PC-3 (cell line): Measurements from ENCODE around the gene PKLR. TPM values are rescaled to one million over a fixed set of nuclear protein-coding genes. Genes with fewer than 3 reads are reported as not detected.

Source experiments
- ATAC-seq: fragments of 200-7000 bp; cut with Tn5 transposase; 2 replicates; pipeline ENCODE4 v1.9.1; 2020; ENCODE audit warnings: mild to moderate bottlenecking, moderate library complexity
- BruUV-seq: library from RNA; stranded (reverse); fragments of 400-500 nt; replicated peaks from 2 replicates; lab custom pipeline; 2021; lab: Mats Ljungman, UMichigan
- CTCF ChIA-PET: fragments of 300-600 bp; sonication (Branson Sonifier 250); formaldehyde crosslinking; loops from one replicate; lab custom pipeline; 2022; ENCODE audit warnings: antibody characterized with exemption; lab: Charles Lee
- POLR2A ChIA-PET: fragments of 300-600 bp; sonication (Branson Sonifier 250); formaldehyde crosslinking; loops from one replicate; lab custom pipeline; 2022; ENCODE audit warnings: antibody characterized with exemption; ENCODE audit not compliant: unreplicated experiment; lab: Charles Lee
- DNase-seq: peaks from one replicate; pipeline ENCODE4 v3.0.0-alpha.2; 2015
- H2AFZ ChIP-seq: fragments of 300-600 bp; sonication (generic); 2 replicates; pipeline ENCODE4 v1.6.0; 2016; ENCODE audit warnings: antibody characterized with exemption, low read length
- H3F3A ChIP-seq: fragments of 300-600 bp; sonication (generic); one replicate; pipeline ENCODE4 v1.6.0; 2017; ENCODE audit warnings: antibody characterized with exemption, low read length, control low read depth, mild to moderate bottlenecking; ENCODE audit not compliant: unreplicated experiment
- H3K27ac ChIP-seq: fragments of 300-600 bp; sonication (generic); 2 replicates; pipeline ENCODE4 v1.5.1; 2016; ENCODE audit warnings: mild to moderate bottlenecking, low read length
- H3K27me3 ChIP-seq: fragments of 300-600 bp; sonication (generic); 2 replicates; pipeline ENCODE4 v1.6.1; 2016; ENCODE audit warnings: low read length, mixed read lengths
- H3K36me3 ChIP-seq: fragments of 300-600 bp; sonication (generic); 2 replicates; pipeline ENCODE4 v1.6.1; 2016; ENCODE audit warnings: low read depth, mixed run types, low read length, mixed read lengths
- H3K4me1 ChIP-seq: fragments of 300-600 bp; sonication (generic); 2 replicates; pipeline ENCODE4 v1.5.1; 2016; ENCODE audit warnings: low read length; ENCODE audit not compliant: insufficient read depth
- H3K4me2 ChIP-seq: fragments of 300-600 bp; sonication (generic); 2 replicates; pipeline ENCODE4 v1.6.0; 2016; ENCODE audit warnings: low read length
- H3K4me3 ChIP-seq: fragments of 300-600 bp; sonication (generic); 2 replicates; pipeline ENCODE4 v1.5.1; 2016; ENCODE audit warnings: mild to moderate bottlenecking, low read length, mixed read lengths
- H3K79me2 ChIP-seq: fragments of 300-600 bp; sonication (generic); 2 replicates; pipeline ENCODE4 v1.6.1; 2017; ENCODE audit warnings: low read length, mixed read lengths
- H3K9ac ChIP-seq: fragments of 300-600 bp; sonication (generic); 2 replicates; pipeline ENCODE4 v1.6.0; 2016; ENCODE audit warnings: mild to moderate bottlenecking, low read length
- H3K9me2 ChIP-seq: fragments of 300-600 bp; sonication (generic); replicated peaks from 2 replicates; pipeline ENCODE4 v1.6.1; 2016; ENCODE audit warnings: mixed run types, low read length, mixed read lengths
- H3K9me3 ChIP-seq: fragments of 300-600 bp; sonication (generic); 2 replicates; pipeline ENCODE4 v1.6.1; 2016; ENCODE audit warnings: low read length, mixed read lengths
- H4K20me1 ChIP-seq: fragments of 300-600 bp; sonication (generic); 2 replicates; pipeline ENCODE4 v1.6.1; 2016; ENCODE audit warnings: low read length, mixed read lengths
- EZH2 ChIP-seq: fragments of 300-600 bp; sonication (generic); IDR thresholded peaks from one replicate; pipeline ENCODE4 v1.6.1; 2017; ENCODE audit warnings: antibody characterized with exemption, mild to moderate bottlenecking, low read length; ENCODE audit not compliant: unreplicated experiment
- EZH2phosphoT487 ChIP-seq: fragments of 300-600 bp; sonication (generic); IDR thresholded peaks from 2 replicates; pipeline ENCODE4 v1.6.1; 2018; ENCODE audit warnings: mild to moderate bottlenecking, antibody characterized with exemption, low read length, borderline replicate concordance
- intact Hi-C: fragments of 100-400 bp; cut with micrococcal nuclease; formaldehyde crosslinking; loops from 2 replicates; pipeline ENCODE4 v1.9.0; 2023
- total RNA-seq: library from RNA; depleted of rRNA; stranded (reverse); fragments of >200 nt; gene quantifications from 2 replicates; pipeline ENCODE4 v1.2.3, GENCODE V29; 2014
- TF ChIP-seq, protein P1 (sequence below): fragments of 300-600 bp; sonication (generic); conservative IDR thresholded peaks from 2 replicates; pipeline ENCODE4 v1.5.1; 2017; ENCODE audit warnings: antibody characterized with exemption, low read depth, mild to moderate bottlenecking, low read length

Gene PKLR
- total RNA-seq, 1 experiment from 2014 or later, result not detected

DNA sequence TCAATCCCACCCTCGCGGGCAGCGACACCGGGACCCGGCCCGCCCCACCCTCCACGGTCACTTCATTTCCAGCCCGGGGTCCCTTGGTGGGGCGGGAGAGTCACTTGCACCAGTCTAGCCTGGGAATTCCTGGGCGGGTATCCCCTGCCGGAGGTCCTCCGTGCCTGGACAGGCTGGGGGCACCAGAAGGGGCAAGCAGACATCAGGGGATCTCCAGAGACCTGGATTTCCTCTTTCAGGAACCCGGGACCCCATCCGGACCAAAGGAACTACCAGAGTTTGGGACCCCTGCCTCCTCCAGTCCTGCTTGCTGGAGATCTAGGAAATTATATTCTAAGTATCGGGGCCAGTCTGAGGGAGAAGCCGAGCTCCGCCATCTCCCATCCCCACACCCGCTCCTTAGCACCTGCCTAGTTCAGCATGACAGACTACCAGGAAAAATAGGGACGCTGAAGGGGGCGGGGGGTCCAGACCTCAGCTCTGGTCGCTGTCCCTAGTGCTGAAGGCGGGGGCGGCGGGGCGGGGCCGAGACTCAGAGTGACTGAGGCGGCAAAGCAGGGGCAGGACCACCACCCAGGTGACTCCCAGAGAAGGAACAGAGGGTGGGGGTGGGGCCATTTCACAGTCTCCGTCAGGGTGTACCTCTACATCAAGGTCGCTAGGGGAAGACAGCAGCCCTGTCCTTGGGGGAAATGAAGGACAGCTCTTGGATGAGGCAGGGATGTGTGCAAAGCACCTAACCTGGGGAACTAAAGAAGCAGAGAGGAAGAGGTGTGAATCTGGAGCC is 23.1 kb downstream of the PKLR start:
- H3K79me2 ChIP-seq, result peaks cover 7% of the 10 kb centered on the region
- intact Hi-C loops, result loop anchor here (1.0 kb wide), 3 partner anchors 30 to 314 kb away; partner anchors contain the start of gene FDPS

DNA sequence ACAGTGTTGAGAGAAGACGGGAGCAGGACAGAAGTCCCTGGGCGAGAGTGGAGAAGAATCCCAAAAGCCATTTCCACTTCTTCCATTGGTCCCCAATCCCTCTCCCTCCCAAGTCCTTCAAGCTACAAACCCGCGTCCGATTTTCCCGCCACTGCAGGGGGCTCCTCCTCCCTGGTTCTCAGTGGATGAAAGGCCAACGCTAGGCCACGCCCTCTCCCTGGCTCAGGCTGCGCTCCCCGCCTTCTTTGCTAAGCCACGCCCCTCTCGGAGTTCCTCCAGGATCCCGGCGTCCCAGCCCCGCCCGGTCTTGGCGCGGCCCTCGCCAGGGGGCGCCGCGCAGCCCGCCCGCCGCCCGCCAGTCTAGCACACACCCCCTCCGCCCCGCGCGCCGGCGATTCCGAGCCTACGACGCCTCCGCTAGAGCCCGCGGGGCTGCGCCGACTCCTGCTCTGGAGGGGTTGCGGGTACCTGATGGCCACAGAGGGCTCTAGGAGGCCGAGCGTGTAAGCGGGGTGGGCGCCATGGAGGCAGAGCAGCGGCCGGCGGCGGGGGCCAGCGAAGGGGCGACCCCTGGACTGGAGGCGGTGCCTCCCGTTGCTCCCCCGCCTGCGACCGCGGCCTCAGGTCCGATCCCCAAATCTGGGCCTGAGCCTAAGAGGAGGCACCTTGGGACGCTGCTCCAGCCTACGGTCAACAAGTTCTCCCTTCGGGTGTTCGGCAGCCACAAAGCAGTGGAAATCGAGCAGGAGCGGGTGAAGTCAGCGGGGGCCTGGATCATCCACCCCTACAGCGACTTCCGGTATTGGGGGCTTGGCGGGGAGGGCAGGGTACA is 24.0 kb downstream of the PKLR start, which contains the start of gene HCN3:
Gene HCN3, plus strand, starts transcription at position 394 of the 832 bp plus-strand sequence. Its CDS starts 128 bp downstream, at position 522.
- Histone ChIP-seq H3K27ac (no peak within 1 kb of the TSS), H4K20me1 (peaks cover 4% of the 10 kb centered on the region; the same call in 1 of the 2 replicates), H3K4me3 (peak within 1 kb of the TSS; percentile 96), H3K9ac (peak within 1 kb of the TSS; percentile 69), H3K27me3 (no peaks in the 10 kb centered on the region), H3K79me2 (peaks cover 15% of the 10 kb centered on the region), H3K4me1 (peaks cover 13% of the 10 kb centered on the region), H3K9me2 (no peaks in the 10 kb centered on the region), H3K9me3 (no peaks in the 10 kb centered on the region), H3K4me2 (peak within 1 kb of the TSS; percentile 100), H3K36me3 (no peaks in the 10 kb centered on the region), H2AFZ (peak within 1 kb of the TSS; percentile 100), H3F3A (no peaks in the 10 kb centered on the region)
- CTCF ChIA-PET, result interaction anchor here (0.6 to 1.0 kb wide), 2 partner anchors 26 to 46 kb away, joined by 3 to 5 read pairs; no protein-coding TSS in a partner anchor
- DNase-seq, result peak; percentile 99
- POLR2A ChIA-PET, result interaction anchor here (0.5 to 0.6 kb wide), 2 partner anchors 43 to 47 kb away, joined by 3 read pairs; partner anchors contain the start of gene RUSC1
- peak; percentile 71 for ATAC-seq
- intact Hi-C loops, result loop anchor here (1.0 kb wide), 2 partner anchors 31 to 46 kb away; partner anchors contain the start of gene FDPS
- TF ChIP-seq, protein P1, sequence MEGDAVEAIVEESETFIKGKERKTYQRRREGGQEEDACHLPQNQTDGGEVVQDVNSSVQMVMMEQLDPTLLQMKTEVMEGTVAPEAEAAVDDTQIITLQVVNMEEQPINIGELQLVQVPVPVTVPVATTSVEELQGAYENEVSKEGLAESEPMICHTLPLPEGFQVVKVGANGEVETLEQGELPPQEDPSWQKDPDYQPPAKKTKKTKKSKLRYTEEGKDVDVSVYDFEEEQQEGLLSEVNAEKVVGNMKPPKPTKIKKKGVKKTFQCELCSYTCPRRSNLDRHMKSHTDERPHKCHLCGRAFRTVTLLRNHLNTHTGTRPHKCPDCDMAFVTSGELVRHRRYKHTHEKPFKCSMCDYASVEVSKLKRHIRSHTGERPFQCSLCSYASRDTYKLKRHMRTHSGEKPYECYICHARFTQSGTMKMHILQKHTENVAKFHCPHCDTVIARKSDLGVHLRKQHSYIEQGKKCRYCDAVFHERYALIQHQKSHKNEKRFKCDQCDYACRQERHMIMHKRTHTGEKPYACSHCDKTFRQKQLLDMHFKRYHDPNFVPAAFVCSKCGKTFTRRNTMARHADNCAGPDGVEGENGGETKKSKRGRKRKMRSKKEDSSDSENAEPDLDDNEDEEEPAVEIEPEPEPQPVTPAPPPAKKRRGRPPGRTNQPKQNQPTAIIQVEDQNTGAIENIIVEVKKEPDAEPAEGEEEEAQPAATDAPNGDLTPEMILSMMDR, result peak; percentile 85
- TF ChIP-seq EZH2phosphoT487 (no peak), EZH2 (no peak)
- TSS peak; percentile 30 for BruUV-seq

More for the DNA sequence above, 23.1 kb downstream of the PKLR start:
- Histone ChIP-seq H3K4me3 (peak overlapping the region; percentile 96), H4K20me1 (no peaks in the 10 kb centered on the region), H3K4me2 (peak overlapping the region; percentile 100), H3K9me3 (no peaks in the 10 kb centered on the region), H3K4me1 (peaks cover 10% of the 10 kb centered on the region), H3K27ac (no peak overlapping the region), H3K36me3 (no peaks in the 10 kb centered on the region), H3K9ac (peak overlapping the region; percentile 69), H2AFZ (peak overlapping the region; percentile 100), H3F3A (no peaks in the 10 kb centered on the region), H3K27me3 (no peaks in the 10 kb centered on the region), H3K9me2 (no peaks in the 10 kb centered on the region)
- ATAC-seq (peak; percentile 43), DNase-seq (peak; percentile 51)
- POLR2A ChIA-PET, result no interaction called here
- CTCF ChIA-PET, result interaction anchor here (0.7 kb wide), 2 partner anchors 27 to 44 kb away, joined by 3 read pairs; no protein-coding TSS in a partner anchor
- BruUV-seq, result no TSS peak
- TF ChIP-seq EZH2phosphoT487, result no peak
- TF ChIP-seq, protein P1, result peak; percentile 54
- TF ChIP-seq EZH2, result no peak
